Activated naive CD4-positive, alpha-beta T cell treated with anti-CD3 and anti-CD28 coated beads for 36 hours (primary cell): ENCODE data around the gene CYP4F22. TPM values are rescaled to one million over a fixed set of nuclear protein-coding genes. Genes with fewer than 3 reads are reported as not detected.

Source experiments
- CTCF ChIA-PET: fragments of 350-600 bp; sonication (Branson Sonifier 250); formaldehyde crosslinking; loops from one replicate; lab custom pipeline; 2021; ENCODE audit warnings: antibody characterized with exemption; lab: Charles Lee
- DNase-seq: peaks from one replicate; pipeline ENCODE4 v3.0.0-alpha.2; 2020
- H3K27ac Mint-ChIP-seq: one replicate; pipeline ENCODE4 v1.8.0; 2021; ENCODE audit warnings: mild to moderate bottlenecking, mixed read lengths
- H3K27me3 Mint-ChIP-seq: one replicate; pipeline ENCODE4 v1.8.0; 2021; ENCODE audit warnings: low read depth, mixed read lengths
- H3K36me3 Mint-ChIP-seq: one replicate; pipeline ENCODE4 v1.8.0; 2021; ENCODE audit warnings: low read depth, mixed read lengths
- H3K4me1 Mint-ChIP-seq: one replicate; pipeline ENCODE4 v1.8.0; 2021; ENCODE audit warnings: low read depth, mixed read lengths
- H3K4me3 Mint-ChIP-seq: one replicate; pipeline ENCODE4 v1.8.0; 2021; ENCODE audit warnings: mild to moderate bottlenecking, moderate library complexity, mixed read lengths
- H3K9me3 Mint-ChIP-seq: one replicate; pipeline ENCODE4 v1.8.0; 2021; ENCODE audit warnings: mixed read lengths
- intact Hi-C: fragments of 100-400 bp; cut with micrococcal nuclease; formaldehyde crosslinking; loops from one replicate; pipeline ENCODE4 v1.15.1; 2023
- total RNA-seq, 2 experiments: library from RNA; stranded (reverse); gene quantifications; one replicate each; pipeline ENCODE4 v1.2.3, GENCODE V29; 2021

Gene CYP4F22
- total RNA-seq = under 1 TPM; 0.17 to 0.29 TPM

GRCh38 chr19:15508035-15508710, at the start of gene CYP4F22:
Gene CYP4F22 (plus strand): TSS chr19:15508525. CDS start chr19:15525337, 16,812 bp downstream.
- peak within 1 kb of the TSS; percentile 69 for H3K4me3 Mint-ChIP-seq
- H3K9me3 Mint-ChIP-seq = no peaks in the 10 kb centered on the region
- no peak within 1 kb of the TSS for H3K27ac Mint-ChIP-seq
- DNase-seq = no peak
- peaks cover 17% of the 10 kb centered on the region for H3K27me3 Mint-ChIP-seq
- no peaks in the 10 kb centered on the region for H3K36me3 Mint-ChIP-seq
- H3K4me1 Mint-ChIP-seq = peaks cover 13% of the 10 kb centered on the region
- CTCF ChIA-PET = no interaction called here
- intact Hi-C loops = no loop called here

- H3K9me3 Mint-ChIP-seq = no peaks in the 10 kb centered on the region
- intact Hi-C loops = no loop called here
- DNase-seq = no peak
- no peak overlapping the region for H3K4me3 Mint-ChIP-seq
- peaks cover 15% of the 10 kb centered on the region for H3K36me3 Mint-ChIP-seq
- H3K27me3 Mint-ChIP-seq = no peaks in the 10 kb centered on the region
- H3K27ac Mint-ChIP-seq = peak overlapping the region; percentile 96
- H3K4me1 Mint-ChIP-seq = peaks cover 33% of the 10 kb centered on the region
- CTCF ChIA-PET = interaction anchor here (1.1 to 2.5 kb wide), 2 partner anchors 42 to 71 kb away, joined by 3 to 15 read pairs; partner anchors contain the start of gene AKAP8L
Measured at GRCh38 chr19:15461694-15462093, 46.6 kb upstream of the CYP4F22 start.

GRCh38 chr19:15463861-15464371, 44.4 kb upstream of the CYP4F22 start:
- H3K27me3 Mint-ChIP-seq = peaks cover 3% of the 10 kb centered on the region
- peak overlapping the region; percentile 87 for H3K4me3 Mint-ChIP-seq
- H3K4me1 Mint-ChIP-seq = peaks cover 54% of the 10 kb centered on the region
- H3K9me3 Mint-ChIP-seq = no peaks in the 10 kb centered on the region
- H3K36me3 Mint-ChIP-seq = peaks cover 9% of the 10 kb centered on the region
- H3K27ac Mint-ChIP-seq = peak overlapping the region; percentile 96
- intact Hi-C loops = loop anchor here (1.0 kb wide), 1 partner anchor 85 kb away; the partner anchor contains the start of gene AKAP8
- CTCF ChIA-PET = interaction anchor here (0.7 to 2.5 kb wide), 9 partner anchors 10 to 92 kb away, joined by 3 to 15 read pairs (median 4); partner anchors contain the start of genes AKAP8 and AKAP8L
- peak; percentile 88 for DNase-seq

GRCh38 chr19:15464394-15465385, 43.6 kb upstream of the CYP4F22 start, which contains the start of gene RASAL3:
Gene RASAL3 (minus strand): TSS chr19:15464544. CDS start chr19:15464358, 186 bp downstream.
- Mint-ChIP-seq H3K9me3 (no peaks in the 10 kb centered on the region), H3K27ac (peak within 1 kb of the TSS; percentile 96), H3K4me1 (peaks cover 61% of the 10 kb centered on the region), H3K36me3 (peaks cover 7% of the 10 kb centered on the region), H3K4me3 (peak within 1 kb of the TSS; percentile 87), H3K27me3 (peaks cover 3% of the 10 kb centered on the region)
- peak; percentile 69 for DNase-seq
- CTCF ChIA-PET = interaction anchor here (1.1 to 2.5 kb wide), 5 partner anchors 28 to 91 kb away, joined by 4 to 15 read pairs (median 6); partner anchors contain the start of gene AKAP8L
- intact Hi-C loops = loop anchor here (1.0 to 5.0 kb wide), 2 partner anchors 85 to 162 kb away; partner anchors contain the start of gene AKAP8

GRCh38 chr19:15466851-15467733, 41.2 kb upstream of the CYP4F22 start:
- H3K27me3 Mint-ChIP-seq = peaks cover 3% of the 10 kb centered on the region
- peak overlapping the region; percentile 34 for H3K4me3 Mint-ChIP-seq
- CTCF ChIA-PET = interaction anchor here (0.6 to 2.1 kb wide), 7 partner anchors 48 to 717 kb away, joined by 3 to 7 read pairs (median 4); partner anchors contain the start of gene AKAP8L
- H3K36me3 Mint-ChIP-seq = peaks cover 5% of the 10 kb centered on the region
- H3K4me1 Mint-ChIP-seq = peaks cover 56% of the 10 kb centered on the region
- DNase-seq = peak; percentile 85
- no peaks in the 10 kb centered on the region for H3K9me3 Mint-ChIP-seq
- H3K27ac Mint-ChIP-seq = peak overlapping the region; percentile 93
- intact Hi-C loops = loop anchor here (1.0 to 5.0 kb wide), 9 partner anchors 35 to 612 kb away; no protein-coding TSS in a partner anchor

- intact Hi-C loops = loop anchor here (1.0 to 5.0 kb wide), 9 partner anchors 35 to 611 kb away; no protein-coding TSS in a partner anchor
- H3K4me1 Mint-ChIP-seq = peaks cover 50% of the 10 kb centered on the region
- H3K4me3 Mint-ChIP-seq = no peak overlapping the region
- H3K36me3 Mint-ChIP-seq = peaks cover 4% of the 10 kb centered on the region
- no peaks in the 10 kb centered on the region for H3K9me3 Mint-ChIP-seq
- CTCF ChIA-PET = interaction anchor here (0.6 to 2.1 kb wide), 5 partner anchors 49 to 716 kb away, joined by 3 to 7 read pairs (median 6); partner anchors contain the start of gene AKAP8L
- peak overlapping the region; percentile 93 for H3K27ac Mint-ChIP-seq
- no peak for DNase-seq
- peaks cover 3% of the 10 kb centered on the region for H3K27me3 Mint-ChIP-seq
Measured at GRCh38 chr19:15467734-15468214, 40.6 kb upstream of the CYP4F22 start.

- intact Hi-C loops = loop anchor here (5.0 kb wide), 1 partner anchor 167 kb away; no protein-coding TSS in a partner anchor
- CTCF ChIA-PET = interaction anchor here (0.6 to 2.1 kb wide), 3 partner anchors 50 to 317 kb away, joined by 3 to 7 read pairs (median 3); partner anchors contain the start of gene AKAP8L
- no peaks in the 10 kb centered on the region for H3K9me3 Mint-ChIP-seq
Measured at GRCh38 chr19:15468675-15469512, 39.4 kb upstream of the CYP4F22 start.

GRCh38 chr19:15469513-15470297, 38.6 kb upstream of the CYP4F22 start:
- H3K4me1 Mint-ChIP-seq = peaks cover 48% of the 10 kb centered on the region

More at GRCh38 chr19:15468675-15469512, 39.4 kb upstream of the CYP4F22 start:
- Mint-ChIP-seq H3K36me3 (peaks cover 2% of the 10 kb centered on the region), H3K4me3 (peak overlapping the region; percentile 76), H3K27ac (peak overlapping the region; percentile 5), H3K4me1 (peaks cover 52% of the 10 kb centered on the region), H3K27me3 (peaks cover 3% of the 10 kb centered on the region)
- no peak for DNase-seq

GRCh38 chr19:15471639-15472101, 36.7 kb upstream of the CYP4F22 start:
- intact Hi-C loops = no loop called here
- CTCF ChIA-PET = no interaction called here
- H3K27me3 Mint-ChIP-seq = peaks cover 3% of the 10 kb centered on the region
- H3K4me3 Mint-ChIP-seq = no peak overlapping the region
- H3K36me3 Mint-ChIP-seq = peaks cover 2% of the 10 kb centered on the region
- H3K9me3 Mint-ChIP-seq = no peaks in the 10 kb centered on the region
- DNase-seq = no peak
- H3K27ac Mint-ChIP-seq = no peak overlapping the region
- peaks cover 40% of the 10 kb centered on the region for H3K4me1 Mint-ChIP-seq

More at GRCh38 chr19:15469513-15470297, 38.6 kb upstream of the CYP4F22 start:
- Mint-ChIP-seq H3K36me3 (peaks cover 2% of the 10 kb centered on the region), H3K27me3 (peaks cover 3% of the 10 kb centered on the region), H3K4me3 (peak overlapping the region; percentile 76), H3K27ac (no peak overlapping the region), H3K9me3 (no peaks in the 10 kb centered on the region)
- intact Hi-C loops = loop anchor here (5.0 kb wide), 1 partner anchor 167 kb away; no protein-coding TSS in a partner anchor
- CTCF ChIA-PET = interaction anchor here (0.6 to 1.1 kb wide), 2 partner anchors 86 to 318 kb away, joined by 3 read pairs; no protein-coding TSS in a partner anchor
- DNase-seq = peak; percentile 51
